Mesodermal cell (in vitro differentiated cells): Measurements from ENCODE around the gene TP53.

ENCODE experiments used
- H3K27ac ChIP-seq: 2 replicates; pipeline ENCODE4 v1.7.0; 2013; ENCODE audit warnings: mild to moderate bottlenecking, low read depth, low read length, moderate library complexity; ENCODE audit not compliant: severe bottlenecking
- H3K36me3 ChIP-seq: 2 replicates; pipeline ENCODE4 v1.7.1; 2013; ENCODE audit warnings: mild to moderate bottlenecking, low read length, moderate library complexity; ENCODE audit not compliant: control insufficient read depth, insufficient read depth
- H3K4me1 ChIP-seq: one replicate; pipeline ENCODE4 v1.7.1; 2013; ENCODE audit warnings: mild to moderate bottlenecking, low read length; ENCODE audit not compliant: insufficient read depth, control insufficient read depth, poor library complexity, severe bottlenecking
- H3K4me3 ChIP-seq: 2 replicates; pipeline ENCODE4 v1.7.0; 2013; ENCODE audit warnings: low read length, control low read depth, mild to moderate bottlenecking; ENCODE audit not compliant: insufficient read depth, poor library complexity, severe bottlenecking; ENCODE audit errors: extremely low read depth
- H3K9me3 ChIP-seq: 2 replicates; pipeline ENCODE4 v1.7.1; 2013; ENCODE audit warnings: mild to moderate bottlenecking, low read length, moderate library complexity; ENCODE audit not compliant: control insufficient read depth
- WGBS, 2 experiments: methylation state at CpG; one replicate each; pipeline ENCODE4 v1.1.5; 2013; ENCODE audit warnings: missing lambda C conversion rate in 2 of 2; ENCODE audit not compliant: insufficient coverage in 2 of 2; 5-methylcytosine and 5-hydroxymethylcytosine counted together

TP53 gene

DNA sequence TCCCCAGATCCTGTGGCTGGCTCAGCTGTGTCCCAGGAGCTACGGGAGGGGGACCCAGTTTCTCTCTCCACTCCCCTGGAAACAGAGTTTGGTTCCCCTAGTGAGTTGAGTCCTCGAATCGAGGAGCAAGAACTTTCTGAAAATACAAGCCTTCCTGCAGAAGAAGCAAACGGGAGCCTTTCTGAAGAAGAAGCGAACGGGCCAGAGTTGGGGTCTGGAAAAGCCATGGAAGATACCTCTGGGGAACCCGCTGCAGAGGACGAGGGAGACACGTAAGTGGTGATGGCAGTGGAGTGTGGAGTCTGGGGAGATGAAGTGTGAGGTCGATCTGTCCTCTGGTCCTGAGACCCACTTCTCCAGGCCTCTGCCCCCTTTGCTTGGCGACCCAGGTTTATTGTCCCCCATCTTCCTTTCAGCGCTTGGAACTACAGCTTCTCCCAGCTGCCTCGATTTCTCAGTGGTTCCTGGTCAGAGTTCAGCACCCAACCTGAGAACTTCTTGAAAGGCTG lies 1.6 kb upstream of the TP53 start:
- peak overlapping the region; percentile 71 for H3K27ac ChIP-seq
- H3K4me3 ChIP-seq, result peak overlapping the region; percentile 99
- WGBS, 2 experiments, result 10 to 22% methylated on average over 8 to 12 of the region's 13 CpGs
- no peaks in the 10 kb centered on the region for H3K9me3 ChIP-seq
- peaks cover 10% of the 10 kb centered on the region for H3K4me1 ChIP-seq
- peaks cover 32% of the 10 kb centered on the region for H3K36me3 ChIP-seq

GRCh38 chr17:7687908-7688807 lies 868 bp upstream of the TP53 start, which contains the start of gene WRAP53:
TSS of gene WRAP53 (plus strand) at chr17:7688477. CDS start at chr17:7688649, 172 bp downstream.
- Histone ChIP-seq H3K4me1 (peaks cover 10% of the 10 kb centered on the region), H3K27ac (peak within 1 kb of the TSS; percentile 99), H3K9me3 (no peaks in the 10 kb centered on the region), H3K4me3 (peak within 1 kb of the TSS; percentile 99), H3K36me3 (peaks cover 30% of the 10 kb centered on the region)
- 0 to 1% methylated on average over 38 to 49 of the region's 51 CpGs for WGBS, 2 experiments

GRCh38 chr17:7686222-7687071 lies 843 bp downstream of the TP53 start:
- H3K9me3 ChIP-seq, result no peaks in the 10 kb centered on the region
- peaks cover 20% of the 10 kb centered on the region for H3K36me3 ChIP-seq
- H3K4me3 ChIP-seq, result peak overlapping the region; percentile 99
- peaks cover 10% of the 10 kb centered on the region for H3K4me1 ChIP-seq
- H3K27ac ChIP-seq, result peak overlapping the region; percentile 99
- WGBS, 2 experiments, result 0% methylated on average over 18 to 23 of the region's 30 CpGs

GRCh38 chr17:7685533-7686221 lies 1.6 kb downstream of the TP53 start:
- Histone ChIP-seq H3K27ac (peak overlapping the region; percentile 99), H3K4me1 (peaks cover 10% of the 10 kb centered on the region), H3K4me3 (peak overlapping the region; percentile 99), H3K36me3 (peaks cover 17% of the 10 kb centered on the region), H3K9me3 (no peaks in the 10 kb centered on the region)
- WGBS, 2 experiments, result 5 to 16% methylated on average over 25 to 36 of the region's 44 CpGs

GRCh38 chr17:7684851-7685532 lies 2.3 kb downstream of the TP53 start:
- Histone ChIP-seq H3K36me3 (peaks cover 11% of the 10 kb centered on the region), H3K4me1 (peaks cover 10% of the 10 kb centered on the region), H3K27ac (peak overlapping the region; percentile 99), H3K9me3 (no peaks in the 10 kb centered on the region), H3K4me3 (peak overlapping the region; percentile 99)
- WGBS, 2 experiments, result 66 to 79% methylated on average over 7 to 8 of the region's 15 CpGs

- H3K27ac ChIP-seq, result no peak overlapping the region
- no peak overlapping the region for H3K4me3 ChIP-seq
- H3K4me1 ChIP-seq, result peaks cover 21% of the 10 kb centered on the region
- WGBS, 2 experiments, result 49 to 54% methylated on average over 8 to 10 of the region's 10 CpGs
- H3K9me3 ChIP-seq, result peaks cover 11% of the 10 kb centered on the region
- peaks cover 40% of the 10 kb centered on the region for H3K36me3 ChIP-seq
Observed at GRCh38 chr17:7677388-7678067, 9.8 kb downstream of the TP53 start.

DNA sequence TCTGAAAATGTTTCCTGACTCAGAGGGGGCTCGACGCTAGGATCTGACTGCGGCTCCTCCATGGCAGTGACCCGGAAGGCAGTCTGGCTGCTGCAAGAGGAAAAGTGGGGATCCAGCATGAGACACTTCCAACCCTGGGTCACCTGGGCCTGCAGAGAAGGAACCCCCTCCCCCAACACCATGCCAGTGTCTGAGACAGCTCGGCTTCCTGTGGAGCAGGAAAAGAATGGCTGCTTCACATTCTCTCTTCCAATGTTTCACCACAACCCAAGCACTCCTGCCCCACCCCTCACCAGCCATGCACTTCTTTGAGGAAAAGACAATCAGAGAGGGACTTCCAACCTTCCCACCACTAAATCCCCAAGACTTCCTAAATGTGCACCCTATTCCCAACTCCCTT lies 10.8 kb downstream of the TP53 start:
- H3K9me3 ChIP-seq, result peaks cover 11% of the 10 kb centered on the region
- 51% methylated on average over 5 of the region's 5 CpGs; no CpG with 5 or more reads in 1 of the 2 experiments for WGBS, 2 experiments
- peaks cover 49% of the 10 kb centered on the region for H3K36me3 ChIP-seq
- H3K4me3 ChIP-seq, result no peak overlapping the region
- peak overlapping the region; percentile 57 for H3K27ac ChIP-seq
- peaks cover 21% of the 10 kb centered on the region for H3K4me1 ChIP-seq

DNA sequence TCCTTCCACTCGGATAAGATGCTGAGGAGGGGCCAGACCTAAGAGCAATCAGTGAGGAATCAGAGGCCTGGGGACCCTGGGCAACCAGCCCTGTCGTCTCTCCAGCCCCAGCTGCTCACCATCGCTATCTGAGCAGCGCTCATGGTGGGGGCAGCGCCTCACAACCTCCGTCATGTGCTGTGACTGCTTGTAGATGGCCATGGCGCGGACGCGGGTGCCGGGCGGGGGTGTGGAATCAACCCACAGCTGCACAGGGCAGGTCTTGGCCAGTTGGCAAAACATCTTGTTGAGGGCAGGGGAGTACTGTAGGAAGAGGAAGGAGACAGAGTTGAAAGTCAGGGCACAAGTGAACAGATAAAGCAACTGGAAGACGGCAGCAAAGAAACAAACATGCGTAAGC lies 12.4 kb downstream of the TP53 start:
- WGBS, 2 experiments, result 98 to 100% methylated on average over 11 to 12 of the region's 14 CpGs
- Histone ChIP-seq H3K27ac (no peak overlapping the region), H3K4me1 (peaks cover 21% of the 10 kb centered on the region), H3K36me3 (peaks cover 61% of the 10 kb centered on the region), H3K4me3 (no peak overlapping the region), H3K9me3 (peaks cover 11% of the 10 kb centered on the region)

DNA sequence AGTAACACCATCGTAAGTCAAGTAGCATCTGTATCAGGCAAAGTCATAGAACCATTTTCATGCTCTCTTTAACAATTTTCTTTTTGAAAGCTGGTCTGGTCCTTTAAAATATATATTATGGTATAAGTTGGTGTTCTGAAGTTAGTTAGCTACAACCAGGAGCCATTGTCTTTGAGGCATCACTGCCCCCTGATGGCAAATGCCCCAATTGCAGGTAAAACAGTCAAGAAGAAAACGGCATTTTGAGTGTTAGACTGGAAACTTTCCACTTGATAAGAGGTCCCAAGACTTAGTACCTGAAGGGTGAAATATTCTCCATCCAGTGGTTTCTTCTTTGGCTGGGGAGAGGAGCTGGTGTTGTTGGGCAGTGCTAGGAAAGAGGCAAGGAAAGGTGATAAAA lies 14.1 kb downstream of the TP53 start:
- Histone ChIP-seq H3K4me3 (no peak overlapping the region), H3K9me3 (peaks cover 11% of the 10 kb centered on the region), H3K4me1 (peaks cover 21% of the 10 kb centered on the region), H3K27ac (no peak overlapping the region), H3K36me3 (peaks cover 72% of the 10 kb centered on the region)
- WGBS, 2 experiments, result 86 to 88% methylated on average over 1 of the region's 2 CpGs
